HG03521 (cell line): ENCODE measurements around the gene CD300A.
"Not testable (repeated sequence)": the region's sequence is repeated elsewhere in the genome, so short reads cannot be mapped to it uniquely, and the experiment has no call there.

Experiments
- ATAC-seq: cut with Tn5 transposase; IDR thresholded peaks from one replicate; pipeline ENCODE4 v1.9.1; 2021; ENCODE audit warnings: mild to moderate bottlenecking, moderate library complexity; ENCODE audit not compliant: unreplicated experiment

The CD300A gene

DNA sequence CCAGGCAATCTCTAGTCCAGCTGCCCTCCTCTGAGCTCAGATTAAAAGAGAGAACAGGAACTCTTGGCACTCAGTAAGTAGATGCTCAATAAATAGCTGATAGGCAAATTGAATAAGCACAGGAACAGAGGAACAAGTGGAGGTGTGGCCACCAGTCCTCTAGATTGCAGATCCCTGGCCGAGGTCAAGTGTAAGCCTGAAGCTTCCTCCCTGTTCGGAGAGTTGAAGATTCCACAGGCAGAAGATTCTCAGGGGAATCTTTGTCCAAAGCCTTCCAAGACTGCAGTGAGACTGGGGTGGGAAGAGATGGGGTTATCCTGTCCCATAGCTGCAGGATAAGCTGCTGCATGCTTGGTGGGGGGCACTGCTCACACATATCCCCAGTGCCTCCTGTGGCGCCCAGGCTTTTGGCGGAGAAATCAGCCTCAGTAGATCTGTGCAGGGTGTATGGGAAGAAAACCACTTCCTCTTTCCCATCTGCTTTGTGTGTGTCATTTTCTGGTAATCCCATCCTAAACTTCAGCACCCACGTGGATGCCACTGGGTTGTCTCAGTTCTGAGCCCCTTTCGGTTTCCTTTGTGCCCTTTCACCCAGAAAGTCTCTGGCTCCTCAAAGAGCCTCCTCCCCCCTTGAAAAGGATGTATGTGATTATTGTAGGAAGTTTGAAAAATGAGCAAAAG lies 12.1 kb downstream of the CD300A start:
- no peak for ATAC-seq

DNA sequence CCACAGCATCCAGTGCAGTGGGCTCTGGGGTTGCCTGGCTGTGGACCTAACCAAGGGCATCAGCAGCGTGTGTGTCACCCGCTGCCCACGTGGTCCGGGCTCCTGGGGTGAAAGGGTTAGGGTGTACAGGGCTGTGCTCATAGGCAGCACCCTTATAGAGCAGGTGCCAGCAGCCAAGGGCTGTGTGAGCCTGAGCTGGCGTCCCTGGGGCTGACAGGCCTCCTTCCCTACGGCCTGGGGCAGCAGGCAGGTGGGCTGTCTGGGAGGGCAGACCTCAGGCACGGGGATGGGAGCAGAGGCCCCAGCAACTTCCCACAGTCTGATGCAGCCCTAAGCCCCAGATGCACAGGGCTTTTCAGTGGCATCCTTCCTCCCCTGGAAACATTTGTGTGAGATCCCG lies 13.9 kb downstream of the CD300A start:
- ATAC-seq: no peak

DNA sequence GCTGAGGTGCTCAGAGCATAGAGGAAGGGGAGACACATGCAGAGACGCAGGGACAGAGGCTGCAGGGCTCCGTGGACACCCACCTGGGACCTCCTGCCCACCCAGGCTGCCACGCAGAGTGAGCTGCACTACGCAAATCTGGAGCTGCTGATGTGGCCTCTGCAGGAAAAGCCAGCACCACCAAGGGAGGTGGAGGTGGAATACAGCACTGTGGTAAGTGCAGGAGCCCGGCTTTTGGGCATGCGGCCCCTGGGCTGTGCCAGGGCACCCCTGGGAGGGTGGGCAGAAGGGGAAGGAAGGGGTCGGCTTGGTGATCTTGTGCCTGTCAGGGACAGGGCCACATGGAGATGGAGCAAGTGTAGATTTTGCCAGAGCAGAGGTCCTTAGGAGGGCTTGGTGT lies 15.2 kb downstream of the CD300A start:
- no peak for ATAC-seq

DNA sequence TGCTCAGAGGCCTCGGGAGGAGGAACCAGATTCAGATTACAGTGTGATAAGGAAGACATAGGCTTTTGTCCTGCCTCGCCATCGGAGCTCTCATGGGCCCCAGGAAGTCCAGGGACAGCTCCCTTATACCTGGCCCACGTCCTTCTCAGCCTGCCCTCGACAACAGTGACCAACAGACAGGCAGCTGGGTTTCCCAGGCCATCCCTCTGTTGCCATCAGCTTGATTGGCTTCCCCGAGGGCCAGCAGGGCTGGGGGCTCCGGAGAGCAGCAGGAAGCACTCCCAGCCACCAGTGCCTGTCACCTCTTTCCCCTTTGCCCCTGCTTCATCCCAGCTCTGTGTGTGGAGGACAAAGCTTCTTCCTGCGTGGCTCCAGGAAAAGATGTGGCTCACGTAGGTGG lies 17.6 kb downstream of the CD300A start:
- no peak for ATAC-seq

DNA sequence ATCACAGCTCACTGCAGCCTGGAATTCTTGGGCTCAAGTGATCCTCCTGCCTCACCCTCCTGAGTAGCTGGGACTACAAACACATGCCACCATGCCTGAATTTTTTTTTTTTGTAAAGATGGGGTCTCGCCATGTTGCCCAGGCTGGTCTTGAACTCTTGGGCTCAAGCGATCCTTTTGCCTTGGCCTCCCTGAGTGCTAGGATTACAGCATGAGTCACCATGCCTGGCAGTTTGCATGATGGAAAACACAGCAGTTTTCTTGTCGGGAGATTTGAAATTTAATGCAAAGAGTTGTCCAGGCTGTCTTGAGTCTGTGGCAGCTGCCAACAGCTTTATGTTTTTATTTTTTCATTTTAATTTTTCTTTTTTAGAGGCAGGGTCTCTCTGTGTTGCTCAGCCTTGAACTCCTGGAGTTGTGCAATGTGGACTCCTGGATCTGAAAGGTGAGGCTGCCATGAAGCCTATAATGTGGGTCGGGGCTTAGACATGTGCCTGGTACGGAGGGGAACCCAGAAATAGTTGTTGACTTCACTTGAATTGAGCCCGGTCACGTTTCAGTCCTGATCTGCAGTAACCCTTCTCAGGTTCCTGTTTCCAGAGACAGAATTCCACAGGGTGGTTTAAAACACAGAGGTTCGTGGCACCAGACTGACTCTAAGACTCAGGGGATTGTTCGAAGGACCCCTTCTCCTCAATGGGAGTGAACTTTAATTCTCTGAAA lies 18.7 kb downstream of the CD300A start:
- no peak for ATAC-seq

DNA sequence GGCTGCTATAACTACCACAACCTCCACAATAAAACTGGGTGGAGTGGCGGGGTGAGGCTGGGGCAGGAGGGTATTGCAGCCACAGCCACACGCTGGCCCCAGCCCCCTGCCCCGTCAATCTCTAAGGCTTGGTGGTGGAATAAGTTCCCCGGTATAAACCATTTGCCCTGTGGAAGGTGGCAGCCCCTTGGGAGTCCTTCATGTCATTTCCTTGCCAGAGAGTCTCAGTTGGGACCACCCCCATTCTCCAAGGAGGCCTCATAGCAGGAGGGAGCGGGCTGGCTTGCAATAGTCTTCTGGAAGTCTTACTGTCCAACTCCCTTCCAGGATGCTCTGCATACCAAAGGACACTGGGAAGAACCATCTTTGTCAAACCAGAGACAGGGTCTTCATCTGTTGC lies 19.4 kb downstream of the CD300A start:
- ATAC-seq: no peak

DNA sequence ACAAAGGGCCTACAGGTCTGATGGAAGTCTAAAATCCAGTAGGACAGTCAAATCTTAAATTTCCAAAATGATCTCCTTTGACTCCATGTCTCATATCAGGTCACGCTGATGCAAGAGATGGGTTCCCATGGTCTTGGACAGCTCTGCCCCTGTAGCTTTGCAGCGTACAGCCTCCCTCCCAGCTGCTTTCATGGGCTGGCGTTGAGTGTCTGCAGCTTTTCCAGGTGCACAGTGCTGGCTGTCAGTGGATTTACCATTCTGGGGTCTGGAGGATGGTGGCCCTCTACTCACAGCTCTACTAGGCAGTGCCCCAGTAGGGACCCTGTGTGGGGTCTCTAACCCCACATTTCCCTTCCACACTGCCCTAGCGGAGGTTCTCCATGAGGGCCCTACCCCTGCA lies 21.8 kb downstream of the CD300A start:
- ATAC-seq: not testable (repeated sequence)

DNA sequence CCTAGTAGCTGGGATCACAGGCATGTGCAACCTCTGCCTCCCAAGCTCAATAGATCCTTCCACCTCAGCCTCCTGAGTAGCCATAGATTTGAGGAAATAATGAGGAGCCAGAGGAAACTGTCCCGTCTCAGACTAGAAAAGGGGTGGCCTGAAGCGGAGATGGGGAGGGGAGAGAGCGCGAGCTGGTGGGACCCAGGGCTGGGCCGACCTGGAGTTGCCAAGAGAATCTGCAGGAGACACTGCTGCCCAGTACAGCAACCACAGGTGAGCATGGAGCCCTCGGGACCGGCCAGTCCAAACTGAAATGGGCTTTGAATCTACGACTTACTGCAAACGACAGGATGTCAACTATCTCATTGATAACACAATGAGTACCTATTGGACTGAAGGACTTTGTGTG lies 24.3 kb downstream of the CD300A start:
- no peak for ATAC-seq

DNA sequence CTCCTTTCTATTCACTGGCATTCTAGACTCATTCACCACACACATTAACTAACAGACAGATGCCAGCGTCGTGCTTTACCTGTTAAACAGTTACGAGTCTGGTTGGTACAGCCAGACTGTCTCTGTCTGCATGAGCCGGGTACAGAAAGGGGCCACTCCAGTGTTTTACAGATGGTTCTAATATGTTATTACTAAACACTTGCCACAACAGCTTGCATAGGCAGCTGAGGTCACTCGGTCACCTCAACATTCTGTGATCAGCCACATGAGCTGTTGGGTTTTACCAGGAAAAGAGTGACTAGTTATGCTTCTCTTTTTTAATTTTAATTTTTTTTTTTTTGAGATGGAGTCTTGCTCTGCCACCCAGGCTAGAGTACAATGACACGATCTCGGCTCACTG lies 25.2 kb downstream of the CD300A start:
- ATAC-seq: no peak

DNA sequence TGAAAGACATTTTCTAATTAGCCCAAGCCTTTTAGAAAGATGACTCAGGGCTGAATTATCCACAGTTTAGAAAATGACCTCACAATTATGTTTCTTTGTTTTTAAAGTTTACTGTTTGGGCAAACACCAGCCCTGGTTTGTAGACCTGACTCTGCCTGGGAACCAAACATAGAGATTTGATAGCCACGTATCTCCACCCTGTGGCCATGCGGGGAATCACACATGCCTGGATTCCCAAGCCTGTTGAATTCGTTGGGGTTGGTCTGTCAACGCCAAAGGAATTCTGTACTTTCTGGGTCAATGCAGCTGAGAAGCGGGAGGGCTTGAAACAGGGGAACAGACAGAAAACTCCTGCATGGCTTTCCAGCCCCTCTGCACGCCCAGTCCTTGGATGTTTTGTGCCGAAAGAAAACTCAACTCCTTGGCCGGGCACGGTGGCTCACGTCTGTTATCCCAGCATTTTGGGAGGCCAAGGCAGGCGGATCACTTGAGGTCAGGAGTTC lies 26.9 kb downstream of the CD300A start:
- no peak for ATAC-seq

DNA sequence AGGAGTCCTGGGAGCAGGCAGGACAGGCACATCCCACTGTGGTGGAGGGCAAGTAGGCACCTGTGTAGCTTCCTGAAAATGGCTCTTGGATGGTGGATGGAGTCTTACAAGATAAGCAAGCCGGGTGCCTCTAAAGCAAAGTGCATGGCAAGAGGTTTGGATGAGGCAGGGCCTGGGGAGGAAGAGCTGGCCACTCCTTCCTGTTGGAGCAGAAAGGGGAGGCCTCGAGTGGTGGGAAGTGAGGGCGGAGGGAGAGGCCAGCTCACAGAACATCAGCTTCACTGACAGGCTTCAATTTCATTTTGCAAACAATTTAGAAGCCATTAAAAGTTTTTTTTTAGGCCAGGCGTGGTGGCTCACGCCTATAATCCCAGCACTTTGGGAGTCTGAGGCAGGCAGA lies 31.0 kb downstream of the CD300A start:
- no peak for ATAC-seq

DNA sequence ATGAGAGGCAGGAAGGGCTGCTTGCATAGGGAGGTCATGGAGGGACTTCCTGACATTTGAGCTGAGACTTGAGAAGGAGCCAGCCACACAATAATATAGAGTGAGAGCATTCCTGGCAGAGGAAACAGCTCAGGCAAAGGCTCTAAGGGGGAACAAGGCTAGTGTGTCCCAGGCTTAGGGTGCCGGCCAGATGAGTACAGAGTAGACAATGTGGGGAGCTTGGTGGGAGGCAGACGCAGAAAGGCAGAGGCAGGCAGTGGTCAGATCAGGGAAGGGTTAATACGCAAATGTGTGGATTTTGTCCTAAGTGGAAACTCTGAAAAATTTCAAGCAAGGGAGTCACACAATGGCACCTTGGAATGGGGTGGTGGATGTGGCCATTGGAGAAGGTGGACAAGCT lies 33.6 kb downstream of the CD300A start:
- ATAC-seq: no peak

DNA sequence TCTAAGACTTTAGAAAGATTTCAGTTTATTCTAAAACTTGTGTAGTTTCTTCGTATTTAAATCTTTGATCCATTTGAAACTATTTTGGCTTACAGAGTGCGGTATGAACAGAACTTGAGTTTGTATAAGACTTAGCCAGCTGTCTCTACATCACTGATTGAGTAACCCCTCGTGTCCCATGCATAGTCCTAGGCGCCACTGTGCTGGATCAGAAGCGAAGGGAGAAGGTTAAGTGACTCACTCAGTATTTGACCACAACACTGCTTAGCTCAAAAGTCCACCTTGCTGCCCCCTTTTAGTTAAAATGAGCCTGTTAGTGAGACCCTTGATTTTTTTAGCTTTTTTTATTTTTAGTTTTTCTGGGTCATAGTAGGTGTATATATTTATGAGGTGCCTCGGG lies 36.4 kb downstream of the CD300A start:
- no peak for ATAC-seq

DNA sequence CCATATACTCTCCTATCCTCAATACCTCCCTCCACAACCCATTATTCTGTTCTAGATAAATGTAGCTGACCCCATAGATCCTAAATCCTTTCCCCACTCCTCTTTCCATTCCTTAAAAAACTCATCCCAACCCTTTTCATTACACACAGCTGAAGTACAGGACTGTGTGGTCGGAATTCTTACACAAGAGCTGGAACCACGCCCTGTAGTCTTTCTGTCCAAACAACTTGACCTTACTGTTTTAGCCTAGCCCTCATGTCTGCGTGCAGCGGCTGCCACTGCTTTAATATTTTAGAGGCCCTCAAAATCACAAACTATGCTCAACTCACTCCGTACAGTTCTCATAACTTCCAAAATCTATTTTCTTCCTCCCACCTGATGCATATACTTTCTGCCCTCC lies 37.5 kb downstream of the CD300A start:
- not testable (repeated sequence) for ATAC-seq

DNA sequence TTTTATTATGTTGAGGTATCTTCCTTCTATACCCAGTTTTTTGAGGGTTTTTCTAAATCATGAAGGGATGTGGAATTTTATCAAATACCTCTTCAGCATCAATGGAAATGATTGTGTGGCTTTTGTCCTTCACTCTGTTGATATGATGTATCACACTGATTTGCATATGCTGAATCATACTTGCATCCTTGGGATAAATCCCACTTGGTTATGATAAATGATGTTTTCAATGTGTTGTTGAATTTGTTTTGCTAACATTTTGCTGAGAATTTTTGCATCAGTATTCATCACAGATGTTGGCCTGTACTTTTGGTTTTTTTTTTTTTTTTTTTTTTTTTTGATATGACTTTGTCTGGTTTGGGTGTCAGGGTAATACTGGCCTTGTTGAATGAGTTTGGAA lies 41.7 kb downstream of the CD300A start:
- ATAC-seq: no peak

DNA sequence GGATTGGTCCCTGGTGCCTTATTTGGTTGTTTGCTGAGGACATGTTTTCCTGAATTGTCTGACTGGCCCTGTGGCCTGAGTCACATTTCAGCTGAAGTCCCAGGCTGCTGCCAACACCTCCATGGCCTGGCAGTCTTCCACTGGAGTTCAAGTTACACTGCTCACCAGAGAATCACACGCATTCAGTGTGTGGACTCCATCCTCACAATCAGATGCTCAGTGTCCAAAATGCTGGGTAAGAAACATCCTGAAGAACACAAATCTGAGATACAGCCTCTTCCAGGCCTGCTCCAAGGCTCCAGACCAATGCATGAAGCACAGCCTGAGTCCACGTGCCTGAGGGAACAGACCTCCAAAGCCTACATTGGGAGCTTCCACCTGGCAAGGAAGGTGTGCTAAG lies 45.6 kb downstream of the CD300A start:
- no peak for ATAC-seq

DNA sequence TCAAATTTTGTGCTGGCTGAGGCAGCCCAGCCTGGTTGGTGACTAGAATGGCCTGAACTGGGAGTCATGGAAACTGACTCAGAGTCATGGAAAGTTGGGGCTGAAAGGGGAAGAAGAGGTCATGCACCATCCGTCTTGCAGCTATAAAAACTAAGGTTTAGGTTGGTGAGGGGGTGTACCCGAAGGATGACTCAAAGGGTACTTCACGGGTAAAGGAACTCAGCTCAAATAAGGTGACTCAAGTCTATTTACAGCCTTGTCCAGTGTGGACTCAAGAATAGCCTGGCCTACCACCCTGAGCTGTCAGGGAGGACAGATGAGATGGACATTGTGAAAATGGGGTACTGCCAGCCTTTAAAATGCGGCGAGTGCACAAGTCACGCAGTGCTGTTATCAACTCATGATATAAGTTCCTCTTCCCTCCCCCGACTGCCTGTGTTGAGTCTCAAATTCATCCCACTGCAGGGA lies 46.2 kb downstream of the CD300A start:
- no peak for ATAC-seq

DNA sequence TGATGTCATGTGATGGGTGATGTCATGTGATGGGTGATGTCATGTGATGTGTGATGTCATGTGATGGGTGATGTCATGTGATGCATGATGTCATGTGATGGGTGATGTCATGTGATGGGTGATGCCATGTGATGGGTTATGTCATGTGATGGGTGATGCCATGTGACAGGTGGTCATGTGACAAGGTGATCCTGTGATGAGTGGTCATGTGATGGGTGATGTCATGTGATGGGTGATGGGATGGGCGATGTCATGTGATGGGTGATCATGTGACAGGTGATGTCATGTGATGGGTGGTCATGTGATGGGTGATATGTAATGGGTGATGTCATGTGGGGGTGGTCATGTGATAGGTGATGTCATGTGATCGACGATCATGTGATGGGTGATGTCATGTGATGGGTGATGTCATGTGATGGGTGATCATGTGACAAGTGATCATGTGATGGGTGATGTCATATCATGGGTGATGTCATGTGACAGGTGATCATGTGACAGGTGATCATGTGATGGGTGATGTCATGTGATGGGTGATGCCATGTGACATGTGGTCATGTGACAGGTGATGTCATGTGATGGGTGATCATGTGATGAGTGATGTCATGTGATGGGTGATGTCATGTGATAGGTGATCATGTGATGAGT lies 47.7 kb downstream of the CD300A start:
- ATAC-seq: no peak

DNA sequence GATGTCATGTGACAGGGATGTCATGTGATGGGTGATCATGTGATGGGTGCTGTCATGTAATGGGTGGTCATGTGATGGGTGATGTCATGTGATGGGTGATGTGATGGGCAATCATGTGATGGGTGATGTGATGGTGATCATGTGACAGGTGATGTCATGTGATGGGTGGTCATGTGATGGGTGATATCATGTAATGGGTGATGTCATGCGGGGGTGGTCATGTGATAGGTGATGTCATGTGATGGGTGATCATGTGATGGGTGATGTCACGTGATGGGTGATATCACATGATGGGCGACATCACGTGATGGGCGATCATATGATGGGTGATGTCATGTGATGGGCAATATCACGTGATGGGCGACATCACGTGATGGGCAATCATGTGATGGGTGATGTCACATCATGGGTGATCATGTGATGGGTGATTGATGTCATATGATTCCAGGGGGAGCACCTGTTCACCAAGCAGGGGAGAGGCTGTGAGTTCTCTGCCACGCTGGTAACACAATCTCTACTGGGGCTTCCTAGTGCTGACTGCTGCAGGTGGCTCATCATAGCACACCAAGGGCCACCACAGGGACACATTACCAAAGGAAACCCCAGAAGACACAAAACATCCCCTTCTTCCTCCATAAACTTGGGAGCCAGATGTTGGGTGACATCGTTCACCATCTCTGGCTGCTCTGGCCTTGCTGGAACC lies 48.3 kb downstream of the CD300A start:
- no peak for ATAC-seq

DNA sequence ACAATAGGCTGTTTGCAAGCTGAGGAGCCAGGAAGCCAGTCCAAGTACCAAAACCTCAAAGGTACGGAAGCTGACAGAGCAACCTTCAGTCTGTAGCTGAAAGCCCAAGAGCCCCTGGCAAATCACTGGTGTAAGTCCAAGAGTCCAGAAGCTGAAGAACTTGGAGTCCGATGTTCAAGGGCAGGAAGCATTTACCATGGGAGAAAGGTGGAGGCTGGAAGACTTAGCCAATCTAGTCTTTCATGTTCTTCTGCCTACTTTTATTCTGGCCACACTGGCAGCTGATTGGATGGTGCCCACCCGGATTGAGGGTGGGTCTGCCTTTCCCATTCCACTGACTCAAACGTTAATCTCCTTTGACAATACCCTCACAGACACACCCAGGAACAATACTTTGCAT lies 49.5 kb downstream of the CD300A start:
- no peak for ATAC-seq

DNA sequence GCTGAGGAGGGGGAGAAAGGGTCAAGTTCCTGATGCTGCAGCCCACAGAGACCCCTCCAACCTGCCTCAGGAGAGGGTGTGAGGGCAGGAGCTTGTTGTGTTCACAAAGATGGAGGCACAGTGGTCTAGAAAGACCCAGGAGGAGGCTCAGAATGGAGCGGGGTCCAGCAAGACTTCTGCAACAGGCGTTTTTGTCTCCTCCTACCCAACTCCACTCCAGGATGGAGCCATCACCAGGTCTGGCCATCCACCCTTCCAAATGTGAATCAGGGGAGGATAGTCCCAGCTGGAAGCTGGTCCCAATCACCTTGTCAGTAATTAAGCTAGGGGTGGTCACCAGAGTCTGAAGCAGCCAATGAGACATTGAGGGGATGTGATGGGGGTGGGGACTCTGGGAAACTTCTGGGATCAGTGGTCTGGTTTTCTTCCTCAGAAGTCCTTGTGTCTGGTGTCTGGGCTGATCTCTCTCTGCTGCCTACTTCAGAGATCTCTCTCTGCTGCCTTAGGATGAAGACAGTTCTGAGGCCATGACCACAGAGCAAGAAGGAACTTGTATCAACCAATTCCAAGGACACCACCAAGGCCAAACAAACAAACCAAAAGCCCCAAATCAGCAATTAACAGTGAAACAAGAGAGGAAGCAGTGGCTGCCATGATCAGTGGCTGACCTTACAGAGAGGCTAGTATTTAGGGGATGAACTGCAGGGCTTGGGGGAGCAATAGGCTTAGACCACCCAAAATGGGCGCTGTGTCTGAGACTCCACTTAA lies 50.3 kb downstream of the CD300A start:
- no peak for ATAC-seq
